NCI-H2171 treated with DMSO at 0.1 percent for 48 hours (cell line): Measurements from ENCODE around the gene SLC4A11.
"Not testable (repeated sequence)": the region's sequence is repeated elsewhere in the genome, so short reads cannot be mapped to it uniquely, and the experiment has no call there.

Source experiments
- DNase-seq: peaks from one replicate; lab custom pipeline; 2025; lab: John Stamatoyannopoulos, UW

The SLC4A11 gene

GRCh38 chr20:3227936-3228749 lies 10.8 kb downstream of the SLC4A11 start:
- no peak for DNase-seq

GRCh38 chr20:3227506-3227905 lies 11.5 kb downstream of the SLC4A11 start:
- DNase-seq, result no peak

GRCh38 chr20:3226864-3227263 lies 12.1 kb downstream of the SLC4A11 start:
- DNase-seq, result no peak

- no peak for DNase-seq
These were observed 12.9 kb downstream of the SLC4A11 start for GRCh38 chr20:3226093-3226492.

- DNase-seq, result no peak
These were observed 14.1 kb downstream of the SLC4A11 start for GRCh38 chr20:3224681-3225421.

GRCh38 chr20:3223994-3224680 lies 14.9 kb downstream of the SLC4A11 start:
- DNase-seq, result no peak

- DNase-seq, result no peak
These were observed 15.4 kb downstream of the SLC4A11 start for GRCh38 chr20:3223651-3223993.

GRCh38 chr20:3222635-3223600 lies 16.1 kb downstream of the SLC4A11 start:
- DNase-seq, result no peak

GRCh38 chr20:3221398-3222226 lies 17.4 kb downstream of the SLC4A11 start:
- no peak for DNase-seq

- DNase-seq, result no peak
These were observed 20.5 kb downstream of the SLC4A11 start for GRCh38 chr20:3218307-3218988.

GRCh38 chr20:3215359-3215917 lies 23.6 kb downstream of the SLC4A11 start:
- not testable (repeated sequence) for DNase-seq

GRCh38 chr20:3213226-3213625 lies 25.8 kb downstream of the SLC4A11 start:
- no peak for DNase-seq

GRCh38 chr20:3210346-3210745 lies 28.6 kb downstream of the SLC4A11 start:
- DNase-seq, result no peak

GRCh38 chr20:3209946-3210317 lies 29.1 kb downstream of the SLC4A11 start:
- DNase-seq, result peak; percentile 11

- peak; percentile 79 for DNase-seq
These were observed 29.6 kb downstream of the SLC4A11 start, which contains the start of gene ITPA for GRCh38 chr20:3209257-3209945. Gene ITPA (plus strand): TSS chr20:3209498. CDS start chr20:3209552, 54 bp downstream.

- no peak for DNase-seq
These were observed 30.2 kb downstream of the SLC4A11 start for GRCh38 chr20:3208786-3209256.

- DNase-seq, result peak; percentile 97
These were observed 34.7 kb downstream of the SLC4A11 start, which contains the start of gene DDRGK1 for GRCh38 chr20:3204124-3204794. Gene DDRGK1 (minus strand): TSS chr20:3204682. CDS start chr20:3204627, 55 bp downstream.
